Dermis microvascular lymphatic vessel endothelial cell (primary cell): ENCODE results near the gene APOBEC4. TPM values are rescaled to one million over a fixed set of nuclear protein-coding genes. Genes with fewer than 3 reads are reported as not detected.
"Not testable (repeated sequence)": the region's sequence is repeated elsewhere in the genome, so short reads cannot be mapped to it uniquely, and the experiment has no call there.

Experiments used
- DNase-seq, 2 donors: peaks; one replicate each; pipeline versions ENCODE4 v3.0.0 to v3.0.0-alpha.2; 2010; ENCODE audit warnings: low read depth in 2 of 2
- total RNA-seq: library from RNA; depleted of rRNA; stranded (reverse); fragments of >200 nt; gene quantifications from 2 replicates; pipeline ENCODE4 v1.2.1, GENCODE V29; 2014

APOBEC4 gene, protein sequence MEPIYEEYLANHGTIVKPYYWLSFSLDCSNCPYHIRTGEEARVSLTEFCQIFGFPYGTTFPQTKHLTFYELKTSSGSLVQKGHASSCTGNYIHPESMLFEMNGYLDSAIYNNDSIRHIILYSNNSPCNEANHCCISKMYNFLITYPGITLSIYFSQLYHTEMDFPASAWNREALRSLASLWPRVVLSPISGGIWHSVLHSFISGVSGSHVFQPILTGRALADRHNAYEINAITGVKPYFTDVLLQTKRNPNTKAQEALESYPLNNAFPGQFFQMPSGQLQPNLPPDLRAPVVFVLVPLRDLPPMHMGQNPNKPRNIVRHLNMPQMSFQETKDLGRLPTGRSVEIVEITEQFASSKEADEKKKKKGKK
- total RNA-seq, result not detected in 2 replicates

DNA sequence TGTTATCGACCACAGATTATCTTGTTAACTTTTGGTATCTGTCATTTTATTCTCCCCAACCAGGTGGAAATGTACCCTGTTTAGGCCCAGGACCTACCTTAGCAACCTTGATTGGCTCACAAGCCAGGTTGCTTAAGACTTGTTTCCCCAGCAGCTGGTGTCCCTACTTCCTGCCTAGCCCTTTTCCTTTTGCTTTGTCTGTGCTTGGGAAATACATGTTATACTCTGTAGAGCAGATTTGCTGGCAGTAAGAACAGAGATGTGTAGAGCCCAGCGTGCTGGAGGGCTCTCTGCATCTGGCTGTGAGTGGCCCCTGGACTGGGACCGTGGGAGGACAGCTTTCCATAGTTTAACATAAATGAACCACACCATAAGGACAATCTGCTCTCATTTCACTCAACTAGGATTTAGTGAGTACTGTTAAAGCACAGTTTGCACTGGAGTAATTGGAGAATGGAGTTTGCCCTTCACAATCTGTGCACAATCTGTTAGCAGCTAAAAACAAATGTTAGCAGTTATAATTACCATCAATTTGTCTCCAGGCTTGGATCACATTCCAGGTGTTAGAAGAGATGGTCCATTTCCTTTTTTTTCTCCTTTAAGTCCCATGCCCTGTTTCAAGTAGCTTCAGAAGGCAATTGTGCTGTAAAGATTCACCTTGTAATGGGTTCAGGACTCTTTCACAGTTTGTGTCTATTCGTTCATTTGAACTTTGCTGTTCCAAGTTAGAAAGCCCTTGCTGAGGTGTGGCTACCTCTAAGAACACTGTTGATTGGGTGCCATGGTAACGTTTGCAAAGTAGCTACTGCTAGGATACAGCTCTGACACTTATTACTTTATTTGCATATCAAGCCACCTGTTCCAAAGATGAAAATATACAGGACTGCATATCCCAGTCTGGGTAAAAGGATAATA lies at the start of gene APOBEC4:
APOBEC4 (minus strand) TSS at position 770 of the 915 bp plus-strand sequence. CDS start 4,535 bp downstream, outside the sequence.
- DNase-seq, result peak in 1 of 2 donors; percentile 21

DNA sequence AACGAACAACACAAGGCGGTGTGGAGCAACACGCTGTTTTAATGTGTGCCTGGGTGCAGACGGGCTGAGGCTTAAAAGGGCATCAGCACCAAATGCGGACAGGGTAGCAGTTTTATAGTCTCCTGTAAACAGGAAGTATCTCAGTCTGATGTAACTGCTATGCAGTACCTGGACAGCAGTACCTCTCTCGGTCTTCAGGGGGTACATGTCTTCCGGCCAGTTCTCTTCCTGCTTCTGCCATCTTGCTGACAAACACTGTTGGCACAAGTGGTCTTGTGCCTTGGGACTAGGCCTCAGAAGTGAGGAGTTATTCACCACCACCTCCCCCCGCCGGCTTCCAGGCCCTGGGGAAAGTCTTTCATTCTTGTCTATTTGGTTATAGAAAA lies 49.7 kb upstream of the APOBEC4 start:
- DNase-seq, result no peak

GRCh38 chr1:183702087-183702812 lies 49.1 kb upstream of the APOBEC4 start:
- DNase-seq, result no peak

- DNase-seq, result no peak
Observed at GRCh38 chr1:183699616-183700160, 46.6 kb upstream of the APOBEC4 start.

DNA sequence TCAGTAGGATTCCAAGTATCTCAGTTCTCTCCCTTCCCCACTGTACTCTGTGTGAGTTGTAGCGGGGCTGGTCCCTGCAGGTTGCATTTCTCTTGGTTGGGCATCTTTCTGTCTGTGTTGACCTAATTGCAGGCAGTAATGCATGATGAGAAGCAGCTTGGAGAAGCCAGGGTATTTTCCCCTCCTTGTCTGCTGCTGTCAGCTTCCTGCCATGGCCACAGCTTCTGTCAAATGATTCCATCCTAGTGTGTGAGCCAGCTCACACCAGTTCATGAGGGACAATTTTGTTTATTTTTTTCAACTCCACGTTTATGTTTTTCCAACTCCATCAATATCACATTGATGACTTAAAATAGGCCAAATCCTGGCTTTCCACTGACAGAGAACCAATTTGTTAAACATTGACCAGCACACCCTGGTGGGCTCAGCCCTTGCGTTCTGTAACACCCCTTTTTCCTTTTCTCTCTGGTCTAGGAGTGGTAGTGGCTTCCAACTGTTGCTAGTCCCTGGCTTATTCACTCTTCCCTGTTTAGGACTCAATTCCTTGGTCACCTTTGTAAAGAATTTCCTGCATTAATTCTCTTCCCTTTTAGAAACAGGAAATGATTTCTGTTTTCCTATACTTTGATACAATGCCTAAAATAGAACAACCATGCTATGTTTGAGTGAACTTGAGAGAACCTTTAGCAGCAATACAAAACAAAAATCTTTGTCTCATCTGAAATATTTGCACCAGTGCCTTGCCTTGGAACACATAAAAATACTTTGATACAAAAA lies 44.9 kb upstream of the APOBEC4 start:
- DNase-seq, result peak; percentile 7 to 34

DNA sequence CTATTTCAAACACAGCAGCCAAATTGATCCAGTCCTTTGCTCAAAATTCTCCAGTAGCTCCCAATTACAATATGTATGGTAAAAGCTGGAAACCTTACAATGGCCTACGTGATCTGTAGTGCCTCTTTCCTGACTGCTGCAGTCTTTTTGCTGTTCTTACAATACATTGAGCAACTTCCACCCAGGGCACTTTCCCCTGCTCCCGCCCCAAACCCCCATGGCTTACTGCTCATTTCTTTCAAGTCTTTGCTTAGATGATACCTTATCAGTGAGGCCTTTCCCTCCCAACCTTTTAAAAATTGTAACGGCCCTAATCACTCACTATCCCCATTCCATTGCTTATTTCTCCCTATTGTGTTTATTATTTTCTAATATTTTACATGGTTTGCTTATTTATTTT lies 43.9 kb upstream of the APOBEC4 start:
- no peak for DNase-seq

DNA sequence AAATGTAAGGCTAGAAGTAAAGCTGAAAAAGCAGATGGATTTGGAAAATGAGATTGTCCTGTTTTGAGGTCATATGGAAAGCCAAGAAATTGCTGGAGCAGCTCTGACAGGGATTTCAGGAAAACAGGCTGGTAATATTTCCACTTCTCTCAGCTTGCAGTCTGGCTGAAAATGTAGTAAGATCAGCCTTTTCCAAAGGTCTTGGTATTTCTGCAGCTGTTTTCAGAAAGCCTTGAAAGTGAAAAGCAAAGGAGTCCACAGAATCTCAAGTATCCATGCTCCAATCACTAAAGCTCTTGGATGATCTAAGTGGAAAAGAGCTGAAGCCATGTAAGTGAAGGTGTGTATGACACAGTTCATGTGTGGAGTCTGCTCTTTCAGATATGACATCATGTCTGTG lies 41.6 kb upstream of the APOBEC4 start:
- DNase-seq, result no peak

- DNase-seq, result peak in 1 of 2 donors; percentile 11
Observed at GRCh38 chr1:183694066-183694465, 41.0 kb upstream of the APOBEC4 start.

DNA sequence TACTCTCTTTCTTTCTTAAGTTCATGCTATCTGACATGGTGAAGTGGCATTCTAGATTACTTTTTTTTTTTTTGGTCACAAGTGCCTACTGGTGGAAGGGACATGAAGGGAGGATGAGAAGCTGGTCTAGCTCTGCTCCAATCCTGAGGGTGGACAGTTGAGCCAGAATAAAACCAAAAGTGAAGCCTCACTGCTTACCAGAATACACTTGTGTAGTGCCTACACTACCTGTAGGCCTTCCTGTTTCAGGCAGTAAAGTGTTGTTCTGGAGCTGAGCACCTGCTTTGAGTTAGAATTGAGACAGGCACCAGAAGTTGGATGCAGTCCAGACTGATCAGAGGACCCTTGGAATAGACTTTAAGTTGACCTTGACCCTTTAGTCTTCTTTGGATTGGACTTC lies 40.4 kb upstream of the APOBEC4 start:
- DNase-seq, result no peak

- no peak for DNase-seq
Observed at GRCh38 chr1:183689762-183690204, 36.7 kb upstream of the APOBEC4 start.

GRCh38 chr1:183688341-183689060 lies 35.4 kb upstream of the APOBEC4 start:
- DNase-seq, result no peak

DNA sequence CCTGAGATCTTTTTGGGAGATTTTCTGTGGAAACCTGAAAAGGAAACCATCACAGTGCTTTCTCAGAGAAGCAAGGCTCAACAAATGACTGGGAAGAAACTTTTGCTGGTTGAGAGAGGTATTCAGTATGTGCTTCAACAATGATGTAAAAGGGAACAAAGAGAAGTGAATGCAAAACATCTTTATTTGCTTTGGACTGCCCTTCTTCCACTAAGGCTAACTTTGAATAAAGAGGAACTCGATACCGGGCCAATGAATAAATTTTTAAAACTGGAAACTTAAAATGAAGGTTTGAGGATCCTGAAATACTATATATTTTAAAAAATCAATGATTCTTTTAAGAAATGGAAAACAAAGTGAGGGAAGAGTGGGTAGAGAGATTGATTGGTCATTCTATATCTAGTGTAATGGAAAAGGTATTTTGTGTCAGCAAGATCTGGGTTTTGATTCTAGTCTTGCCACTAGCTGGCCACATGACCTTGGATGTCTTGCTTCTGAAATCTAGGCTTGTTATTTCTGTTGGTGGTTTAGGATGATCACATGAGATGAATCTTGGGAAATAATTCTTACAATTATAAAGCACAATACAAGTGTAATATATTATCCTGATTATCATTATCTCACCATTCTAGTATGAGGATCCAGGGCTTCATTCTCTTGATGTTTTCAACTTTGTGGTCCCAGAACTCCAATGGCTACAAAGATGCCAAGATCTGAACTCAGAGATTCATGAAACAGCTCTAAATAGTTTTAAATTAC lies 34.6 kb upstream of the APOBEC4 start:
- no peak for DNase-seq

- DNase-seq, result no peak
Observed at GRCh38 chr1:183686229-183686628, 33.1 kb upstream of the APOBEC4 start.

DNA sequence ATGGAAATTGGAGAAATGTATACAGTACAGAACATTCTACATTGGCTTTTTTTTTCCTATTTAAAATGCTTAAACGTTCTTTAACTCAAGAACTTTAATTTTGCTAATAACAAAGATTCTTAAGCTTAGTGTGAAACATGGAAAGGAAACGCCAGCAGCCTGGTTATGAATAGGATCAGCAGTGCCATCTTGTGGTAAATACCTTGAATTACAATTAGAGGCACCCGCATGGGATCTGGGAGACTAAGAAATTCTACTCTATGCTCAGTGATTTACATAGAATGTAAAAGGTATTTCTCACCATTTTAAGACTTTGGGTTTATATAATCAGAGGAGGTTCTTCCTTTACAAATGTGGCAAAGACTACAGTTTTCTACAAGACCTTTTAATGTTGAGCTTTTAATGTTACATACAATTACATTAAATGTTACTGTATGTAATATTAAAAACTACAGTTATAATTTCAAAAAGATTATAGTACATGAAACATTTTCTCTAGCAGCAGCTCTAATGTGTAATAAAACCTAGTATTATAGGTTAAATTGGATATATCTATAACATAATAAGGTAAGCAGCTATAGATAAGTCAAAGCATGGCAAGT lies 32.1 kb upstream of the APOBEC4 start:
- DNase-seq, result peak; percentile 37 to 63

- DNase-seq, result not testable (repeated sequence)
Observed at GRCh38 chr1:183679363-183679762, 26.2 kb upstream of the APOBEC4 start.

- DNase-seq, result no peak
Observed at GRCh38 chr1:183678819-183679218, 25.7 kb upstream of the APOBEC4 start.

- DNase-seq, result no peak
Observed at GRCh38 chr1:183676586-183677189, 23.6 kb upstream of the APOBEC4 start.

GRCh38 chr1:183675883-183676585 lies 22.9 kb upstream of the APOBEC4 start:
- DNase-seq, result no peak
